ENCODE measurements around the gene MCTP1.
"Not testable (repeated sequence)": the region's sequence is repeated elsewhere in the genome, so short reads cannot be mapped to it uniquely, and the experiment has no call there.

MCTP1 gene

DNA sequence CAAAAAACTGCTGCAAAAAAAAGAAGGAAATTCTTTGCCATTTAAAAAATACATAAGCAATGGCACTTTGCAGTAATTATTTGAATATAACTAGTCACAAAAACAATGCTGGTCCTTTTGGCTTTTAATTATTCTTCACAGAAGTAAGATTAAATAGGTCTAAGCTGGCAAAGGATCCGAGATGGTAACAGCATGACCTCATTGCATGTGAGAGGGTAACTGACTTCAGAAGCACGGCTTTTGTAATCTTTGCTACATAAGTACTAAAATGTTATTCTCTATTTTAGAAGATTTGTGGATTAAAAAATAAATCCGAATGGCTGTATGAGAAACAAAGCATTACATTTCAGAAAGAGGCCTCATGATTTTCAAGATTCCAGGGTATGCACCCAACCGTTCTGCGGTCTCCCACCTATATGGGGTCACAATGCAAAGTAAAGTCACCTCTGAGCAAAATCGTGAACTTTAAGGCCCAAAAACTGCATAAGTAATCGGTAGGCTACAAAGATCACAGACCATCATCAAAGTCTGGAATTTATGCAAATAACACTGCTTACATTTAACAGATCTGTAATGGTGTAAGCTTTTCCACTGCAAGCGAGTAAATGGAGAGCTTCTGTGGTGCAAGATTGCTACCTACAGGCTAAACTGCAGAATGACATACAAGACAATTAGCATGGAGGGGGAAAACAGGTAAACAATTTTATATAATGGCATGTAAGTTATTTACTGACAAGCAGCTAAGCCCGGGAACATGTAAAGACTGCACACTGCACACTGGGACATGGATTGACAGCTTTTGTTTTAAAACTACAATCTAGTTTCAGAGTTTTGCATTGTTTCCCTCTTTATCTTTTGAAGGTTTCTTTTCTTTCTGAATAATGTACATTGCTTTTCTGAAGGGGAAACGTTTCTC, 434.8 kb downstream of the MCTP1 start:
- FAIRE-seq = peak; percentile 40
- TF ChIP-seq POLR2A (IDR thresholded peaks at IDR 0.05; ENCODE audit: low read depth, low read length) = no peak
- TF ChIP-seq POLR2AphosphoS5 (IDR thresholded peaks at IDR 0.05; ENCODE audit: low read depth, low read length) = no peak
- no peak for TF ChIP-seq TAF1 (IDR thresholded peaks at IDR 0.05; ENCODE audit: borderline replicate concordance, low read depth, low read length)
- DNase-seq (ENCODE audit: insufficient read length) = no peak

- no peak for TF ChIP-seq POLR2AphosphoS5 (IDR thresholded peaks at IDR 0.05; ENCODE audit: low read depth, low read length)
- TF ChIP-seq POLR2A (IDR thresholded peaks at IDR 0.05; ENCODE audit: low read depth, low read length) = no peak
- DNase-seq (ENCODE audit: insufficient read length) = no peak
- no peak for FAIRE-seq
Observed at GRCh38 chr5:94849324-94849723, 435.6 kb downstream of the MCTP1 start.

GRCh38 chr5:94847726-94848125, 437.2 kb downstream of the MCTP1 start:
- TF ChIP-seq POLR2AphosphoS5 (IDR thresholded peaks at IDR 0.05; ENCODE audit: low read depth, low read length) (no peak), POLR2A (IDR thresholded peaks at IDR 0.05; ENCODE audit: low read depth, low read length) (no peak)
- DNase-seq (ENCODE audit: insufficient read length) (no peak), FAIRE-seq (no peak)

- no peak for FAIRE-seq
Observed at GRCh38 chr5:94847019-94847418, 437.9 kb downstream of the MCTP1 start.

GRCh38 chr5:94845696-94846095, 439.2 kb downstream of the MCTP1 start:
- DNase-seq (ENCODE audit: insufficient read length); FAIRE-seq: not testable (repeated sequence)

More at GRCh38 chr5:94847019-94847418, 437.9 kb downstream of the MCTP1 start:
- DNase-seq (ENCODE audit: insufficient read length) = no peak
- no peak for TF ChIP-seq POLR2AphosphoS5 (IDR thresholded peaks at IDR 0.05; ENCODE audit: low read depth, low read length)

DNA sequence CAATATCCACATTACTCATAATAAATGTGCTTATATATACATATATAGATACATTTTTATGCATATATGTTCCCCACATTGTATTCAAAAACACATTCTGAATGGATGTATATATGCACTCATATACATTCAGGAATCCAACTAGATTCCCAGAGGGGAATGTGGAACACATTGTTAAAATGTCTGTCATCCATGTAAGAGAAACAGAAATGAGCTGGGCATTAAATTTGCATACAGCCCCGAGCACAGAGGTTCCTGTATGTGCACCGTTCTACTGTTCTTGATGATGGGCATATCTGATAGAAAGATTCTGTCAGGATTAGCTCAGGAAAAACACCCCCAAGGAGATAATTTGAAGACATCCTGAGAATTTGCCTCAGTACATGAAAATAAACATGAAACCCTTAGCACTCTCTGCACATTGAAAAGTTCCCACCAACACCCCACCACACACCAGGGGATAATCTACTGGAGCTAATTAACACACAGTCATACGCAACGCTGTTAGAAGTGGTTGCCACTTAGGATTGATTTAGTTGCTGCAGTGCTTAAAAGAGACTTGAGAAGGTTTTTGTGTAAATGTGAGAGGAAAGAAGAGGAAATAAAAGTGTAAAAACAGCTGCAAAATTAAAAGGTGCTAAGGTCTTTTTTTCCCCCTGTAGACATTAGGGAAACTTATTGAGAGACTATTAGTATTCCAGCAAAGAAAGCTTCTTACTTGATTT, 443.1 kb downstream of the MCTP1 start:
- FAIRE-seq (no peak), DNase-seq (ENCODE audit: insufficient read length) (no peak)
- TF ChIP-seq POLR2AphosphoS5 (IDR thresholded peaks at IDR 0.05; ENCODE audit: low read depth, low read length) = no peak
- TF ChIP-seq POLR2A (IDR thresholded peaks at IDR 0.05; ENCODE audit: low read depth, low read length) = no peak
- no peak for TF ChIP-seq TAF1 (IDR thresholded peaks at IDR 0.05; ENCODE audit: borderline replicate concordance, low read depth, low read length)

DNA sequence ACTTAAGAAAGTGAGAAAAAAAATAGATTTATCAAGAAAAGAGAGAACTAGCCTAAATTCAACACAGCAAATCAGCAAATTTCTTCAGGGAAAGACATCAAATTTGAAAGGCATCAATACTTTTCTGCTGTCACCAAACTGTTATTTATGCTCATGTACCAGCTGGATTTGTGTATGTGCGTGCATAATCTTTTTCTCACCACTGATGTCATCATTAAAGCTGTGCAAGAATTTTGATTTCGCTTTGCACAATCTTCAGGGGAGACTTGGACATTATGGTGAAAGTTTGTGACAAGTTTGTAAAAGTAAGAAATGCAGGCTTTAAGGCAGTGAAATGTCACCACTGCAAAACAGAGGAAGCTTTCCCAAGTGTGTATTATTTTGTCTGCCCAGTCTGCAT, 451.0 kb downstream of the MCTP1 start:
- DNase-seq (ENCODE audit: insufficient read length) (no peak), FAIRE-seq (no peak)
- TF ChIP-seq POLR2AphosphoS5 (IDR thresholded peaks at IDR 0.05; ENCODE audit: low read depth, low read length) = no peak
- TF ChIP-seq POLR2A (IDR thresholded peaks at IDR 0.05; ENCODE audit: low read depth, low read length) = no peak

DNA sequence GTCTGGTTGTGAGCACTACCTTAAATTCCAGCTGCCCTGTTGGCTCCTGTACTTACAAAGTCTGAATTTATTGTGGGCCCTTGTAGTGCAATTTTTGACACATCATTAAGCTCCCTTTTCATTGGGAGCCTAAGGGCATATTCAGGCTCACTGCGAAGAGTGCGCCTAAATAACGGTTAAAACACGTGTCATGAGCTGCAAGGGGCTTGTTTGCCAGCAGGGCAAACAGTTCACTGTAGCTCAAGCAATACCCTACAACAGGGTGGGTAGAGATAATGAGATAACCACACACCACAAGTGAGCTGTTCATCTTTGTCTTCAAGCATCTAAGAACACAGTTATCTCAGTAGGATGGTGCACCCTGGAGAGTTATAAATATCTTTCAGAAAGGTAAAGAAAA, 452.2 kb downstream of the MCTP1 start:
- DNase-seq (ENCODE audit: insufficient read length) (no peak), FAIRE-seq (no peak)
- TF ChIP-seq POLR2AphosphoS5 (IDR thresholded peaks at IDR 0.05; ENCODE audit: low read depth, low read length) (no peak), POLR2A (IDR thresholded peaks at IDR 0.05; ENCODE audit: low read depth, low read length) (no peak), TAF1 (IDR thresholded peaks at IDR 0.05; ENCODE audit: borderline replicate concordance, low read depth, low read length) (no peak)

GRCh38 chr5:94830520-94830919, 454.4 kb downstream of the MCTP1 start:
- no peak for DNase-seq (ENCODE audit: insufficient read length)
- FAIRE-seq = no peak
- no peak for TF ChIP-seq POLR2AphosphoS5 (IDR thresholded peaks at IDR 0.05; ENCODE audit: low read depth, low read length)
- no peak for TF ChIP-seq TAF1 (IDR thresholded peaks at IDR 0.05; ENCODE audit: borderline replicate concordance, low read depth, low read length)
- no peak for TF ChIP-seq POLR2A (IDR thresholded peaks at IDR 0.05; ENCODE audit: low read depth, low read length)

DNA sequence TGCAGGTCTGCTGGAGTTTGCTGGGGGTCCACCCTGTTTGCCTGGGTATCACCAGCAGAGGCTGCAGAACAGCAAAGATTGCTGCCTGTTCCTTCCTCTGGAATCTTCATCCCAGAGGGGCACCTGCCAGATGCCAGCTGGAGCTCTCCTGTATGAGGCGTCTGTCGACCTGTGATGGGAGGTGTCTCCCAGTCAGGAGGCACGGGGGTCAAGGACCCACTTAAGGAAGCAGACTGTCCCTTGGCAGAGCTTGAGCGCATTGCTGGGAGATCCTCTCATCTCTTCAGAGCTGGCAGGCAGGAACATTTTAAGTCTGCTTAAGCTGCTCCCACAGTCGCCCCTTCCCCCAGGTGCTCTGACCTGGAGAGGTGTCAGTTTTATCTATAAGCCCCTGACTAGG, 456.7 kb downstream of the MCTP1 start:
- not testable (repeated sequence) for DNase-seq (ENCODE audit: insufficient read length); FAIRE-seq

DNA sequence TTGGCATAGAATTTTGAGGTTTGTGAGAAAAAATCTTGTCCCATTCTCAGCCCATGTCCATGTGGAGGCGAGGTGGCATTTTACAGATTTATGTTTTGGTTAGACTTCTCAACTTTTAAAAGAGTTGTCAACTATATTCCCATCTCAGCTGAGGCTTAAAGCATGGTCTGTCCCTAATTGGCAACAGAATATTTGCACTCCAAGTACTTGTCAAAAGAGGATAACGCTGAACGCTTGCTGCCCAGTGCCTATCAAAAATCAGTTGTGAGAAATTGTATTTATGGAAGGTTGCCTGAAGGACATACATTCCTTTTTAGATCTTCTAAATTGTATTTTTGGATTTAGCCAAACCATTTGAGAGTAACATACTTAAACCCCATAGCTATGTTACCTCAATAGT, 464.4 kb downstream of the MCTP1 start:
- FAIRE-seq (no peak), DNase-seq (ENCODE audit: insufficient read length) (no peak)
- no peak for TF ChIP-seq POLR2AphosphoS5 (IDR thresholded peaks at IDR 0.05; ENCODE audit: low read depth, low read length)
- no peak for TF ChIP-seq POLR2A (IDR thresholded peaks at IDR 0.05; ENCODE audit: low read depth, low read length)
- no peak for TF ChIP-seq TAF1 (IDR thresholded peaks at IDR 0.05; ENCODE audit: borderline replicate concordance, low read depth, low read length)

GRCh38 chr5:94818904-94819303, 466.0 kb downstream of the MCTP1 start:
- FAIRE-seq (no peak), DNase-seq (ENCODE audit: insufficient read length) (no peak)
- TF ChIP-seq POLR2AphosphoS5 (IDR thresholded peaks at IDR 0.05; ENCODE audit: low read depth, low read length) (no peak), POLR2A (IDR thresholded peaks at IDR 0.05; ENCODE audit: low read depth, low read length) (no peak), TAF1 (IDR thresholded peaks at IDR 0.05; ENCODE audit: borderline replicate concordance, low read depth, low read length) (no peak)
